Fibroblast of the aortic adventitia (primary cell): Measurements from ENCODE around the gene PRKN. TPM values are rescaled to one million over a fixed set of nuclear protein-coding genes. Genes with fewer than 3 reads are reported as not detected.

Experiments
- DNase-seq: peaks from one replicate; pipeline ENCODE4 v3.0.0-alpha.2; 2010; ENCODE audit warnings: low read depth
- H3K4me3 ChIP-seq: 2 replicates; pipeline ENCODE4 v1.5.1; 2011; ENCODE audit warnings: low read depth, mild to moderate bottlenecking, control low read depth, low read length, moderate library complexity
- CTCF ChIP-seq: IDR thresholded peaks from 2 replicates; pipeline ENCODE4 v1.5.1; 2011; ENCODE audit warnings: mild to moderate bottlenecking, low read length, control low read depth, inconsistent platforms; ENCODE audit not compliant: insufficient read depth
- total RNA-seq: library from RNA; depleted of rRNA; stranded (reverse); fragments of >200 nt; gene quantifications from 2 replicates; pipeline ENCODE4 v1.2.3, GENCODE V29; 2012; ENCODE audit warnings: low replicate concordance

The PRKN gene
- total RNA-seq, 1 donor: 2.0 TPM

- DNase-seq: peak; percentile 31
- no peak overlapping the region for H3K4me3 ChIP-seq
- TF ChIP-seq CTCF: no peak
These were observed 636.8 kb downstream of the PRKN start for GRCh38 chr6:162090734-162091133.

- no peak for TF ChIP-seq CTCF
- DNase-seq: no peak
- no peak overlapping the region for H3K4me3 ChIP-seq
These were observed 639.5 kb downstream of the PRKN start for GRCh38 chr6:162088091-162088490.

GRCh38 chr6:162085561-162085960 is 642.0 kb downstream of the PRKN start:
- DNase-seq: no peak
- H3K4me3 ChIP-seq: no peak overlapping the region
- no peak for TF ChIP-seq CTCF

GRCh38 chr6:162082520-162082919 is 645.0 kb downstream of the PRKN start:
- no peak for DNase-seq
- H3K4me3 ChIP-seq: no peak overlapping the region
- no peak for TF ChIP-seq CTCF

- DNase-seq: no peak
- TF ChIP-seq CTCF: no peak
- H3K4me3 ChIP-seq: no peak overlapping the region
These were observed 648.9 kb downstream of the PRKN start for GRCh38 chr6:162078667-162079066.

GRCh38 chr6:162078126-162078525 is 649.4 kb downstream of the PRKN start:
- DNase-seq: no peak
- TF ChIP-seq CTCF: no peak
- H3K4me3 ChIP-seq: no peak overlapping the region

- no peak for TF ChIP-seq CTCF
- DNase-seq: no peak
- no peak overlapping the region for H3K4me3 ChIP-seq
These were observed 650.8 kb downstream of the PRKN start for GRCh38 chr6:162076816-162077215.
